CD4-positive, alpha-beta memory T cell (primary cell): ENCODE measurements around the gene MSRB2. TPM values are rescaled to one million over a fixed set of nuclear protein-coding genes. Genes with fewer than 3 reads are reported as not detected.

ENCODE experiments used
- CTCF ChIA-PET: fragments of 350-600 bp; sonication (Branson Sonifier 250); formaldehyde crosslinking; loops from one replicate; lab custom pipeline; 2021; ENCODE audit warnings: inconsistent platforms; ENCODE audit not compliant: partially characterized antibody; lab: Charles Lee
- POLR2A ChIA-PET: fragments of 350-600 bp; sonication (Branson Sonifier 250); formaldehyde crosslinking; loops from one replicate; lab custom pipeline; 2021; ENCODE audit not compliant: partially characterized antibody; lab: Charles Lee
- DNase-seq, 5 donors: peaks; one replicate each; pipeline versions ENCODE4 v3.0.0 to v3.0.0-alpha.2; 2020 to 2022; ENCODE audit warnings: mixed read lengths in 1 of 5
- H3K27ac ChIP-seq: one replicate; pipeline ENCODE4 v1.7.0; 2013; ENCODE audit warnings: low read depth, low read length
- H3K27me3 ChIP-seq: 2 replicates; pipeline ENCODE4 v1.7.0; 2013; ENCODE audit warnings: mild to moderate bottlenecking, low read length, moderate library complexity; ENCODE audit not compliant: insufficient read depth
- H3K36me3 ChIP-seq: 2 replicates; pipeline ENCODE4 v1.7.0; 2013; ENCODE audit warnings: mild to moderate bottlenecking, low read length, moderate library complexity; ENCODE audit not compliant: insufficient read depth
- H3K4me1 ChIP-seq: 2 replicates; pipeline ENCODE4 v1.7.0; 2013; ENCODE audit warnings: mild to moderate bottlenecking, low read length, moderate library complexity; ENCODE audit not compliant: insufficient read depth
- H3K4me3 ChIP-seq, 2 donors: one replicate each; pipeline ENCODE4 v1.7.0; 2013; ENCODE audit warnings: low read length in 2 of 2, mild to moderate bottlenecking in 1 of 2
- H3K9me3 ChIP-seq, 2 donors: one replicate each; pipeline ENCODE4 v1.7.0; 2013; ENCODE audit warnings: low read length in 2 of 2, control low read depth in 1 of 2; ENCODE audit not compliant: control insufficient read depth in 1 of 2
- H3K27ac Mint-ChIP-seq, 7 donors: one replicate each; pipeline ENCODE4 v1.8.0; 2020 to 2021; ENCODE audit warnings: mixed read lengths in 7 of 7, mild to moderate bottlenecking in 6 of 7, inconsistent platforms in 3 of 7, moderate library complexity in 3 of 7
- H3K27me3 Mint-ChIP-seq, 2 donors: one replicate each; pipeline ENCODE4 v1.8.0; 2020 to 2021; ENCODE audit warnings: mixed read lengths in 2 of 2
- H3K36me3 Mint-ChIP-seq, 2 donors: one replicate each; pipeline ENCODE4 v1.8.0; 2020 to 2021; ENCODE audit warnings: mixed read lengths in 2 of 2, inconsistent platforms in 1 of 2, mild to moderate bottlenecking in 1 of 2
- H3K4me1 Mint-ChIP-seq, 4 donors: one replicate each; pipeline ENCODE4 v1.8.0; 2020 to 2021; ENCODE audit warnings: mixed read lengths in 4 of 4, mild to moderate bottlenecking in 1 of 4
- H3K4me3 Mint-ChIP-seq, 8 donors: one replicate each; pipeline ENCODE4 v1.8.0; 2020 to 2021; ENCODE audit warnings: mixed read lengths in 8 of 8, mild to moderate bottlenecking in 7 of 8, moderate library complexity in 6 of 8, inconsistent platforms in 3 of 8
- H3K9me3 Mint-ChIP-seq, 8 donors: one replicate each; pipeline ENCODE4 v1.8.0; 2020 to 2021; ENCODE audit warnings: mixed read lengths in 8 of 8, mild to moderate bottlenecking in 5 of 8, inconsistent platforms in 3 of 8, moderate library complexity in 1 of 8
- intact Hi-C: fragments of 100-400 bp; cut with micrococcal nuclease; formaldehyde crosslinking; loops from one replicate; pipeline ENCODE4 v1.15.1; 2023
- polyA plus RNA-seq, 2 donors: library from polyadenylated mRNA; unstranded; fragments of 300-500 nt; fragmentation: Illumina TruSeq; gene quantifications; one replicate each; pipeline ENCODE4 v1.2.3, GENCODE V29; 2021
- total RNA-seq, 2 experiments: library from RNA; stranded (reverse); gene quantifications; one replicate each; pipeline ENCODE4 v1.2.3, GENCODE V29; 2021

The MSRB2 gene
- total and polyA plus RNA-seq, 4 experiments from 2014 or later: 5.3 to 13.0 (median 8.9) TPM

GRCh38 chr10:23157239-23157681 lies 61.9 kb downstream of the MSRB2 start:
- CTCF ChIA-PET: interaction anchor here (1.0 to 2.9 kb wide), 9 partner anchors 9 to 372 kb away, joined by 3 to 23 read pairs (median 5); no protein-coding TSS in a partner anchor
- intact Hi-C loops: no loop called here
- peaks cover 4% of the 10 kb centered on the region for H3K4me1 ChIP-seq
- no peak for DNase-seq
- POLR2A ChIA-PET: no interaction called here
- peaks cover 17 to 27% of the 10 kb centered on the region in 2 donors for H3K27me3 Mint-ChIP-seq
- no peak overlapping the region for H3K4me3 Mint-ChIP-seq
- no peaks in the 10 kb centered on the region for H3K36me3 ChIP-seq
- no peaks in the 10 kb centered on the region for H3K36me3 Mint-ChIP-seq
- H3K9me3 Mint-ChIP-seq: no peaks in the 10 kb centered on the region
- no peak overlapping the region for H3K4me3 ChIP-seq
- no peaks in the 10 kb centered on the region for H3K27me3 ChIP-seq
- H3K9me3 ChIP-seq: no peaks in the 10 kb centered on the region
- peaks cover 0 to 7% (median 3%) of the 10 kb centered on the region in 4 donors for H3K4me1 Mint-ChIP-seq
- no peak overlapping the region for H3K27ac ChIP-seq
- no peak overlapping the region for H3K27ac Mint-ChIP-seq

- no peak overlapping the region for H3K4me3 ChIP-seq
- Mint-ChIP-seq H3K36me3 (no peaks in the 10 kb centered on the region), H3K27me3 (peaks cover 17 to 27% of the 10 kb centered on the region in 2 donors), H3K27ac (no peak overlapping the region), H3K4me1 (peaks cover 0 to 7% (median 3%) of the 10 kb centered on the region in 4 donors), H3K4me3 (no peak overlapping the region), H3K9me3 (no peaks in the 10 kb centered on the region)
- no peak overlapping the region for H3K27ac ChIP-seq
- intact Hi-C loops: loop anchor here (2.0 kb wide), 4 partner anchors 135 to 1361 kb away; no protein-coding TSS in a partner anchor
- DNase-seq: peak in 2 of 5 donors; percentile 3 to 4
- ChIA-PET CTCF (interaction anchor here (0.7 to 2.9 kb wide), 15 partner anchors 9 to 1400 kb away, joined by 3 to 23 read pairs (median 4); no protein-coding TSS in a partner anchor), POLR2A (no interaction called here)
- H3K36me3 ChIP-seq: no peaks in the 10 kb centered on the region
- H3K4me1 ChIP-seq: peaks cover 4% of the 10 kb centered on the region
- no peaks in the 10 kb centered on the region for H3K27me3 ChIP-seq
- H3K9me3 ChIP-seq: no peaks in the 10 kb centered on the region
These were observed 62.5 kb downstream of the MSRB2 start for GRCh38 chr10:23157691-23158369.

GRCh38 chr10:23158370-23158769 lies 63.0 kb downstream of the MSRB2 start:
- CTCF ChIA-PET: interaction anchor here (0.7 to 2.9 kb wide), 15 partner anchors 9 to 1399 kb away, joined by 3 to 23 read pairs (median 4); no protein-coding TSS in a partner anchor
- Histone ChIP-seq H3K4me3 (no peak overlapping the region), H3K27ac (no peak overlapping the region), H3K4me1 (peaks cover 4% of the 10 kb centered on the region), H3K27me3 (no peaks in the 10 kb centered on the region), H3K36me3 (no peaks in the 10 kb centered on the region), H3K9me3 (no peaks in the 10 kb centered on the region)
- H3K36me3 Mint-ChIP-seq: no peaks in the 10 kb centered on the region
- POLR2A ChIA-PET: no interaction called here
- intact Hi-C loops: loop anchor here (2.0 kb wide), 4 partner anchors 134 to 1360 kb away; no protein-coding TSS in a partner anchor
- H3K27ac Mint-ChIP-seq: no peak overlapping the region
- no peak overlapping the region for H3K4me3 Mint-ChIP-seq
- DNase-seq: peak in 4 of 5 donors; percentile 15 to 32 (median 18)
- H3K4me1 Mint-ChIP-seq: peaks cover 0 to 7% (median 3%) of the 10 kb centered on the region in 4 donors
- peaks cover 20 to 27% of the 10 kb centered on the region in 2 donors for H3K27me3 Mint-ChIP-seq
- no peaks in the 10 kb centered on the region for H3K9me3 Mint-ChIP-seq

- Mint-ChIP-seq H3K9me3 (peaks cover 0 to 4% (median 0%) of the 10 kb centered on the region in 8 donors), H3K27ac (no peak overlapping the region), H3K27me3 (peaks cover 33 to 42% of the 10 kb centered on the region in 2 donors), H3K36me3 (no peaks in the 10 kb centered on the region), H3K4me3 (peak overlapping the region in 1 of 8 donors; percentile 14), H3K4me1 (peaks cover 3 to 6% (median 5%) of the 10 kb centered on the region in 4 donors)
- H3K4me3 ChIP-seq: no peak overlapping the region
- no peak for DNase-seq
- no peaks in the 10 kb centered on the region for H3K4me1 ChIP-seq
- H3K27me3 ChIP-seq: no peaks in the 10 kb centered on the region
- POLR2A ChIA-PET: no interaction called here
- CTCF ChIA-PET: no interaction called here
- intact Hi-C loops: no loop called here
- no peak overlapping the region for H3K27ac ChIP-seq
- no peaks in the 10 kb centered on the region for H3K9me3 ChIP-seq
- no peaks in the 10 kb centered on the region for H3K36me3 ChIP-seq
These were observed 76.0 kb downstream of the MSRB2 start for GRCh38 chr10:23171232-23171876.

Other genes with a start within 250 kb of the MSRB2 start
- gene ARMC3, start 167.5 kb upstream of the MSRB2 start, total RNA-seq: not detected
- not detected for gene ARMC3, start 167.5 kb upstream of the MSRB2 start, polyA plus RNA-seq
- gene PTF1A, start 96.7 kb downstream of the MSRB2 start, total RNA-seq: not detected
- gene PTF1A, start 96.7 kb downstream of the MSRB2 start, polyA plus RNA-seq: not detected
- gene C10orf67, start 249.2 kb downstream of the MSRB2 start, total RNA-seq: not detected
- under 1 TPM; 0.16 to 0.31 TPM for gene C10orf67, start 249.2 kb downstream of the MSRB2 start, polyA plus RNA-seq